Pancreas (tissue), 10 donors: ENCODE measurements around the gene ARHGAP21. TPM values are rescaled to one million over a fixed set of nuclear protein-coding genes. Genes with fewer than 3 reads are reported as not detected.
A peak's percentile ranks its signal among the peaks of the same experiment; 100 is the strongest.
"Not testable (repeated sequence)": the region's sequence is repeated elsewhere in the genome, so short reads cannot be mapped to it uniquely, and the experiment has no call there.

Experiments
- ATAC-seq, 4 donors: fragments of 200-7000 bp; cut with Tn5 transposase; one replicate each; pipeline versions ENCODE4 v1.8.0 to v1.9.1; 2020; ENCODE audit warnings: mild to moderate bottlenecking in 4 of 4, moderate library complexity in 4 of 4
- DNase-seq, 6 donors: peaks; one replicate each; pipeline ENCODE4 v3.0.0-alpha.2; 2020
- FAIRE-seq: peaks from 2 replicates; lab custom pipeline; 2012; peaks lifted over from hg19 to GRCh38; lab: Jason Lieb, UNC
- H3K27ac ChIP-seq, 4 donors: fragments of 200-600 bp; sonication (generic); 1 replicate in 3 of 4; 2 replicates in 1 of 4; pipeline versions ENCODE4 v1.5.0 to v1.8.0; 2020
- H3K27me3 ChIP-seq, 4 donors: fragments of 200-600 bp; one replicate each; pipeline ENCODE4 v1.8.0; 2021
- H3K36me3 ChIP-seq, 3 donors: fragments of 200-600 bp; sonication (generic) in 1 of 3; one replicate each; pipeline versions ENCODE4 v1.5.0 to v1.8.0; 2020 to 2021
- H3K4me1 ChIP-seq, 3 donors: fragments of 200-600 bp; one replicate each; pipeline ENCODE4 v1.8.0; 2021
- H3K4me3 ChIP-seq, 4 donors: fragments of 200-600 bp; sonication (generic) in 2 of 4; one replicate each; pipeline versions ENCODE4 v1.5.0 to v1.8.0; 2020 to 2021
- H3K9me3 ChIP-seq, 4 donors: fragments of 200-600 bp; one replicate each; pipeline ENCODE4 v1.8.0; 2021
- CTCF ChIP-seq, 4 donors: fragments of 200-600 bp; sonication (generic) in 3 of 4; IDR thresholded peaks; one replicate each; pipeline versions ENCODE4 v1.5.0 to v1.8.0; 2021; ENCODE audit warnings: antibody characterized with exemption in 4 of 4
- WGBS, 2 donors: extraction: QIAGEN DNeasy Blood & Tissue Kit; methylation state at CpG; one replicate each; pipeline ENCODE4 v1.1.7; 2013; 5-methylcytosine and 5-hydroxymethylcytosine counted together
- intact Hi-C, 3 donors: fragments of 100-400 bp; cut with DNase I; formaldehyde crosslinking; loops; one replicate each; pipeline versions ENCODE4 v1.11.1 to v1.14.2; 2022
- polyA plus RNA-seq, 2 donors: library from polyadenylated mRNA; stranded (reverse); fragments of 200-250 nt; gene quantifications; one replicate each; pipeline ENCODE4 v1.2.3, GENCODE V29; 2013
- total RNA-seq, 6 donors: library from RNA; stranded (reverse); fragmentation: NEBNext Ultra II Directional in 4 of 6; extraction: Animal tissue kit (Norgen Biotek cat#: 25700) in 4 of 6; gene quantifications; one replicate each; pipeline versions ENCODE4 v1.2.1 to v1.2.4, GENCODE V29; 2021 to 2023
- donor health status: healthy with polysubstance abuse.
- donor health status: DM: no; HTN: no; CAD: no; lungs with moderate emphysema.
- donor health status: DM: no; HTN: no; CAD: no.
- donor health status: control.
- donor health status: control.
- donor health status: Bipolar disorder and iron deficiency.
- donor health status: DM: yes; HTN: yes; CAD: no.
- donor health status: DM: no; HTN: no; CAD: no.
- donor health status: DM: no; HTN: no; CAD: no.
- donor health status: DM: yes; HTN: yes; CAD: no.

ARHGAP21 gene
- 10 to 100 TPM; 23.7 to 42.1 (median 29.8) TPM for total RNA-seq
- polyA plus RNA-seq: 10 to 100 TPM; 11.0 to 14.6 TPM

- FAIRE-seq (no peak), DNase-seq (peak; percentile 60 to 83 (median 70)), ATAC-seq (peak; percentile 37 to 47 (median 42))
- H3K27me3 ChIP-seq: no peaks in the 10 kb centered on the region
- 0% methylated on average over 28 to 46 of the region's 46 CpGs for WGBS, 2 donors
- no peak for TF ChIP-seq CTCF (IDR thresholded peaks at IDR 0.05)
- peak within 1 kb of the TSS; percentile 55 to 73 (median 64) for H3K4me3 ChIP-seq
- H3K4me1 ChIP-seq: peaks cover 5 to 14% (median 13%) of the 10 kb centered on the region in 3 donors
- no peaks in the 10 kb centered on the region for H3K9me3 ChIP-seq
- intact Hi-C loops: no loop called here
- no peaks in the 10 kb centered on the region for H3K36me3 ChIP-seq
- peak within 1 kb of the TSS; percentile 91 to 97 (median 92) for H3K27ac ChIP-seq
These were observed at the start of gene ARHGAP21 for GRCh38 chr10:24723788-24724380. ARHGAP21 (minus strand) TSS chr10:24723887; CDS start chr10:24721899, 1,988 bp downstream.

GRCh38 chr10:24771943-24772694 is 48.4 kb upstream of the ARHGAP21 start:
- H3K36me3 ChIP-seq: no peaks in the 10 kb centered on the region
- DNase-seq: no peak
- no peaks in the 10 kb centered on the region for H3K4me1 ChIP-seq
- WGBS, 2 donors: 89 to 92% methylated on average over 1 of the region's 1 CpG
- no peak for ATAC-seq
- no peaks in the 10 kb centered on the region for H3K27me3 ChIP-seq
- no peak for FAIRE-seq
- no peak for TF ChIP-seq CTCF (IDR thresholded peaks at IDR 0.05)
- H3K4me3 ChIP-seq: no peak overlapping the region
- intact Hi-C loops: no loop called here
- H3K27ac ChIP-seq: no peak overlapping the region
- no peaks in the 10 kb centered on the region for H3K9me3 ChIP-seq

- 41 to 58% methylated on average over 1 of the region's 1 CpG for WGBS, 2 donors
- ATAC-seq, H3K36me3 ChIP-seq, H3K9me3 ChIP-seq, intact Hi-C loops, DNase-seq, H3K4me3 ChIP-seq, H3K27ac ChIP-seq, H3K27me3 ChIP-seq, FAIRE-seq: not testable (repeated sequence)
- peaks cover 0 to 12% (median 0%) of the 10 kb centered on the region in 3 donors for H3K4me1 ChIP-seq
These were observed 41.3 kb upstream of the ARHGAP21 start for GRCh38 chr10:24764991-24765390.

DNA sequence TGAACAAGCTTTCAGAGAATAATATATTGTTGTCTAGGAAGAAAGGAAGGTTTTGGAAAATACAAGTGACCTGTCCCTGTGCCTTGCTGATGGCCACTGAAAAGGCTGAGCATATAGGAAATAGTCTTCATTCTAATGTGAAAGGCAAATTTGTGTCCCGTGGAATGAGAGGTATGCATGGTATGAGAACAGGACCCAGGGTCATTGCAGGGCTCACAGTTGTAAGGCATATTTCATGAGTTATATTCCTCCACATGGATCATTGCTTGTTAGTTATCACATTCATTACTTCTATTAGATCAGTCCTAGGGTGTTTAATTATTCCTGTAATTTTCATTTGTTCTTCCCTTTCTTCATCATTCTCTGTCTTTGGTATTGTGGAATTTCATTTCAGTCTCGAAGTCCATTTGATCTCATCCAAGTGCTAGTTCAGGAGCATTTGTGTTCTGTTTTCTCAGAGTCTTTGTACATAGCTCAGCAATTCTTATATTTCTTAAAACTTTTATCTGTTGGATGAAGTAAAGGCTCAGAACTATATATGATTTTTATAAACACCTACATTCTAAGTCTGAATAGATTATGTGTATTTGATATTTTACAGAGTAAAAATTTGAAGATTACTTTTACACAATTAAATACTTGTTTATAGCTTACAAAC is 39.4 kb upstream of the ARHGAP21 start:
- Histone ChIP-seq H3K4me1 (peaks cover 0 to 12% (median 0%) of the 10 kb centered on the region in 3 donors), H3K4me3 (no peak overlapping the region), H3K36me3 (no peaks in the 10 kb centered on the region), H3K27ac (no peak overlapping the region), H3K27me3 (no peaks in the 10 kb centered on the region), H3K9me3 (no peaks in the 10 kb centered on the region)
- ATAC-seq (peak in 2 of 4 donors; percentile 50 to 68), DNase-seq (no peak), FAIRE-seq (peak; percentile 37)
- no peak for TF ChIP-seq CTCF (IDR thresholded peaks at IDR 0.05)
- WGBS, 2 donors: 47 to 57% methylated on average over 2 of the region's 2 CpGs
- intact Hi-C loops: no loop called here

DNA sequence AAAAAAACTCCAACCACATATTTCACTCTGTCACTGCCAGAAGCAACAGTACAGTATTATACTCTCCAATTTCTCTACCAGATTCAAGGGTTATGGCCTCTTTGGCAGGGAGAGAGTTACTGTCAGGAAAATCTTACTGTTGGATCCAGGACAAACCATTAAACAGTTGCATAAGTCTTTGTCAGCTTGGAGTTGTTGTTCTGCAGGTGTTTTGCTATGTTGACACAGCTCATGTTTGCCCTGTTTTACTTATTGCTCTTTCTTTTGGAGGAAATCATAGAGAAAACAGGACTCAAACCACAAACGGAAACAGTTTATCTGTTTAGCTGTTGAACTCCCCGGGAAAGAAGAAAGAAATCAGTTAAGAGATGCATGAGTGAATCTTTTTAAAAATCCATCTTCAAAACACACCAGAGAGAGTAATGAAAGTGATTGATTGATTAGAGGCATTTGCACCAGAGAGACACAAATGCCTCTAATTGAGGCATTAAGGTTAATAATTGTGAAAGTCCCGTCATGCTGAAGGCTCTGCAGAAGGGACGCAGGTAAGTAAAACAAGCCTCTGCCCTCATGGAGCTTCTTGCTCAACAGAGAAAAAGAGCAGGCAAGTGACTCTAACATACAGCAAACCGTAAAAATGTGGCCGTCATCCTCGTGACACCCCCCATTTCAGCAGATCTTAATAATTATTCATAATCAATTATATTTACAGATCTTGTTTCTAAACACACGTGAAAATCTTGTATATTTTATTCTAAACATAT is 38.7 kb upstream of the ARHGAP21 start:
- no peak for FAIRE-seq
- DNase-seq: no peak

More for the DNA sequence above, 38.7 kb upstream of the ARHGAP21 start:
- peak in 3 of 4 donors; percentile 20 to 64 (median 53) for ATAC-seq
- H3K27me3 ChIP-seq: no peaks in the 10 kb centered on the region
- TF ChIP-seq CTCF (IDR thresholded peaks at IDR 0.05): no peak
- no peaks in the 10 kb centered on the region for H3K36me3 ChIP-seq
- intact Hi-C loops: no loop called here
- peaks cover 0 to 12% (median 0%) of the 10 kb centered on the region in 3 donors for H3K4me1 ChIP-seq
- 51% methylated on average over 8 of the region's 8 CpGs for WGBS, 2 donors
- no peaks in the 10 kb centered on the region for H3K9me3 ChIP-seq
- no peak overlapping the region for H3K27ac ChIP-seq
- H3K4me3 ChIP-seq: no peak overlapping the region
